ENCODE measurements around the gene JMJD8.

JMJD8 gene

GRCh38 chr16:708019-708418, 23.9 kb upstream of the JMJD8 start:
- Mint-ChIP-seq H3K9me3 (no peaks in the 10 kb centered on the region), H3K36me3 (ENCODE audit: low read depth) (no peaks in the 10 kb centered on the region), H3K4me3 (no peak overlapping the region), H3K27ac (peak overlapping the region; percentile 45), H3K4me1 (ENCODE audit: low read depth) (no peaks in the 10 kb centered on the region), H3K27me3 (ENCODE audit: low read depth) (peaks cover 48% of the 10 kb centered on the region)
- DNase-seq (ENCODE audit: low spot score): no peak

- no peaks in the 10 kb centered on the region for H3K36me3 Mint-ChIP-seq (ENCODE audit: low read depth)
- H3K27me3 Mint-ChIP-seq (ENCODE audit: low read depth): peaks cover 52% of the 10 kb centered on the region
- H3K4me1 Mint-ChIP-seq (ENCODE audit: low read depth): no peaks in the 10 kb centered on the region
- H3K27ac Mint-ChIP-seq: no peak overlapping the region
- H3K9me3 Mint-ChIP-seq: no peaks in the 10 kb centered on the region
- no peak overlapping the region for H3K4me3 Mint-ChIP-seq
- DNase-seq (ENCODE audit: low spot score): no peak
Measured at GRCh38 chr16:707062-707538, 23.0 kb upstream of the JMJD8 start.

GRCh38 chr16:706189-707061, 22.3 kb upstream of the JMJD8 start:
- Mint-ChIP-seq H3K4me3 (no peak overlapping the region), H3K9me3 (no peaks in the 10 kb centered on the region), H3K27me3 (ENCODE audit: low read depth) (peaks cover 56% of the 10 kb centered on the region), H3K36me3 (ENCODE audit: low read depth) (no peaks in the 10 kb centered on the region), H3K27ac (no peak overlapping the region), H3K4me1 (ENCODE audit: low read depth) (no peaks in the 10 kb centered on the region)
- no peak for DNase-seq (ENCODE audit: low spot score)

- Mint-ChIP-seq H3K27me3 (ENCODE audit: low read depth) (peaks cover 58% of the 10 kb centered on the region), H3K9me3 (no peaks in the 10 kb centered on the region), H3K4me1 (ENCODE audit: low read depth) (no peaks in the 10 kb centered on the region), H3K36me3 (ENCODE audit: low read depth) (no peaks in the 10 kb centered on the region), H3K27ac (no peak within 1 kb of the TSS), H3K4me3 (no peak within 1 kb of the TSS)
- DNase-seq (ENCODE audit: low spot score): no peak
Measured at GRCh38 chr16:705431-706188, 21.5 kb upstream of the JMJD8 start, which contains the start of gene FBXL16. Gene FBXL16, minus strand, starts transcription at chr16:705801. Its CDS starts 8,396 bp downstream, at chr16:697405.

DNA sequence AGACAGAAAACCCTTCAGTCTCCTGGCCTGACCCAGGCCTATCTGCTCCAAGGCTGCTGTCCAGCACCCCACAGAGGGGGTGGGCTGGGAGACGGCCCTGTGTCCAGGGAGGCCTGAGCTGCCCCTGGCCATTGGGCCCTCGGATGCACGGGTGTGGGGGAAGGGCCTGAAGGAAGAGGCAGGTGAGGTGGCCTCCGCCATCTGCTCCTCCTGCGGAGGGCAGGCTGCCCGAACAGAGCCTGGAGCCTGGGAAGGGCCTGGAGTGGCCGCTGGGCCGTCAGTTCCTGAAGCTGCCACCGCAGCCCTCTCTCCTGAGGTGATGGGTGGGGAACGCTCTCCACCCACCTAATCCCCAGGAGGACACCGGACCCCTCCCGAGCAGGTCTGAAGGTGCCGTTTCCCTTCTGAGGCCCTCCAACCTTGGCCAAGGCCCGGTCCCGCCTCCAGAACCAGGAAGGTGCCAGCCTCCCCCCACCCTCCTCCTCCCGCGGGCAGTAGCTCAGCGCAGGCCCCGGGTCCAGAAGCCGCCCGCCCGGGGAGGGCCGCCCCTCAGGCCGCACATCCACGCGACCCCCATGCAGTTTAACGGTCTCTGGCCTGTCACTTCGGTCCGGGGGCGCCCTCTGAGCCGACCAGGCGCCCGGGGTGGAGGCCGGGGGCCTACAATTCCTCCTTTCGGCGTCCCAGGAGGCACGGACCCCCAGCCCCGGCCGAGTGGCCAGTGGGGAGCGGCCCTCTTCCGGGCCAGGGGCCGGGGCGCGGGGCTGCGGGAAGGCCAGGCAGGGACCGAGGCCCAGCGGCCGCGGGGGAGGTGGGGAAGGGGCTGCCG, 20.6 kb upstream of the JMJD8 start:
- peaks cover 58% of the 10 kb centered on the region for H3K27me3 Mint-ChIP-seq (ENCODE audit: low read depth)
- H3K4me1 Mint-ChIP-seq (ENCODE audit: low read depth): no peaks in the 10 kb centered on the region

DNA sequence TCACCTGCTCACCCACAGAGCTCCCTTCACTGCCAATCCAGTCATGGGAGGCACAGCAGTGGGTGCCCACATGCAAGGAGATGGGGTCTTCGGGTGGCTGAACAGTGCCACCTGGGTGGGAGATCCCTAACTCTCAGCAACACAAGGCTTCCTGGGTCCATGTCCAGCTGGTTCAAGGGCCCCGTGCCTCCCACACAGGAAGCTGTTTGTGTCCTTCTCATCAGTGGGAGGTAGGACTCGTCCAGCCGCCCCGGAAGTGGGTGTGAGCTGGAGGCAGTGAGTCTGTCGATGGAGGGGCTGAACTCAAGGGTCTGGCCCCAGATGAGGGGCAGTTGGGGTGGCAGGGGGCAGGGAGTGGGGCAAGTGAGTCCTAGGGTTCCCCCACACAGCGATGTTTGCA, 19.9 kb upstream of the JMJD8 start:
- Mint-ChIP-seq H3K27me3 (ENCODE audit: low read depth) (peaks cover 52% of the 10 kb centered on the region), H3K9me3 (no peaks in the 10 kb centered on the region), H3K27ac (no peak overlapping the region), H3K4me3 (no peak overlapping the region), H3K36me3 (ENCODE audit: low read depth) (no peaks in the 10 kb centered on the region), H3K4me1 (ENCODE audit: low read depth) (no peaks in the 10 kb centered on the region)
- DNase-seq (ENCODE audit: low spot score): no peak

More for the DNA sequence above, 20.6 kb upstream of the JMJD8 start:
- no peak for DNase-seq (ENCODE audit: low spot score)
- Mint-ChIP-seq H3K9me3 (no peaks in the 10 kb centered on the region), H3K4me3 (peak overlapping the region; percentile 24), H3K36me3 (ENCODE audit: low read depth) (no peaks in the 10 kb centered on the region), H3K27ac (no peak overlapping the region)

DNA sequence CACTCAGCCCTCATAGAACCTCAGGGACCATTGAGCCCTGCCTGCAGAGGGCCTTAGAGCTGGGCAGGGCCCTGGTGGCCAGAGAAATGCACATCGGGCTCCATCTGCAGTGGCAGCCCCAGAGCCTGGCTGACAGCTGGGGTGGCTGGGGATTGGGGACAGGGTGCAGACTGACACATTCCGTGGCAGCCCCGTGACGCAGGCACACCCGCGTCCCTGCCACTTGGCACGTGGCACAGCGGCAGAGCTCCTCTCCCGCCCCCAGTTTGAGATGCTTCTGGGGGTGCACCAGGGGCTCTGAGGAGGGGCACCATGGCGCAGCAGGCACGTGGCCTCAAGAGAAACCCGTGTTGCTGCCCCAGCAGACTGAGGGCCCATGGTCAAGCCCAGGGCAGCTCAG, 19.3 kb upstream of the JMJD8 start:
- Mint-ChIP-seq H3K27ac (no peak overlapping the region), H3K4me1 (ENCODE audit: low read depth) (no peaks in the 10 kb centered on the region), H3K9me3 (no peaks in the 10 kb centered on the region), H3K27me3 (ENCODE audit: low read depth) (peaks cover 46% of the 10 kb centered on the region), H3K4me3 (no peak overlapping the region), H3K36me3 (ENCODE audit: low read depth) (no peaks in the 10 kb centered on the region)
- DNase-seq (ENCODE audit: low spot score): no peak

DNA sequence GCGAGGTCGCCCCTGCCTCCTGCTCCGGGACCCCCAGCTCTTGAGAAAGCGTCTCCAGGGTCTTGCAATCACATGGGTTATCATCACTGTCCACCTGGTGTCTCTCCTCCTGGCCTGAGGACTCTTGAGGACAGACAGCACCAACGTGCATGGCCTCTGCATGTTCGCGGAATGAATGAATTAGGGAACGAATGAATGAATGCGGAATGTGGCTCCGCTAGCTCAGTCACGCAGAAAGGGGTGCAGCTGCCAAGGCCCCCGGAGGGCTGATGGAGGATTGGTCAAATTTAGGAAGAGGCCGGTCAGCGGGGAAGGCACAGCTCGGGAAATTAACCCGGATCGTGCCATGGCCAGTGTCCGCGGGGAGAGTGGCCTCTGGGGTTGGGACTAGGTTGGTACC, 18.2 kb upstream of the JMJD8 start:
- H3K4me3 Mint-ChIP-seq: no peak overlapping the region
- no peaks in the 10 kb centered on the region for H3K9me3 Mint-ChIP-seq
- H3K27ac Mint-ChIP-seq: no peak overlapping the region
- H3K27me3 Mint-ChIP-seq (ENCODE audit: low read depth): peaks cover 37% of the 10 kb centered on the region
- no peak for DNase-seq (ENCODE audit: low spot score)
- no peaks in the 10 kb centered on the region for H3K4me1 Mint-ChIP-seq (ENCODE audit: low read depth)
- H3K36me3 Mint-ChIP-seq (ENCODE audit: low read depth): no peaks in the 10 kb centered on the region

DNA sequence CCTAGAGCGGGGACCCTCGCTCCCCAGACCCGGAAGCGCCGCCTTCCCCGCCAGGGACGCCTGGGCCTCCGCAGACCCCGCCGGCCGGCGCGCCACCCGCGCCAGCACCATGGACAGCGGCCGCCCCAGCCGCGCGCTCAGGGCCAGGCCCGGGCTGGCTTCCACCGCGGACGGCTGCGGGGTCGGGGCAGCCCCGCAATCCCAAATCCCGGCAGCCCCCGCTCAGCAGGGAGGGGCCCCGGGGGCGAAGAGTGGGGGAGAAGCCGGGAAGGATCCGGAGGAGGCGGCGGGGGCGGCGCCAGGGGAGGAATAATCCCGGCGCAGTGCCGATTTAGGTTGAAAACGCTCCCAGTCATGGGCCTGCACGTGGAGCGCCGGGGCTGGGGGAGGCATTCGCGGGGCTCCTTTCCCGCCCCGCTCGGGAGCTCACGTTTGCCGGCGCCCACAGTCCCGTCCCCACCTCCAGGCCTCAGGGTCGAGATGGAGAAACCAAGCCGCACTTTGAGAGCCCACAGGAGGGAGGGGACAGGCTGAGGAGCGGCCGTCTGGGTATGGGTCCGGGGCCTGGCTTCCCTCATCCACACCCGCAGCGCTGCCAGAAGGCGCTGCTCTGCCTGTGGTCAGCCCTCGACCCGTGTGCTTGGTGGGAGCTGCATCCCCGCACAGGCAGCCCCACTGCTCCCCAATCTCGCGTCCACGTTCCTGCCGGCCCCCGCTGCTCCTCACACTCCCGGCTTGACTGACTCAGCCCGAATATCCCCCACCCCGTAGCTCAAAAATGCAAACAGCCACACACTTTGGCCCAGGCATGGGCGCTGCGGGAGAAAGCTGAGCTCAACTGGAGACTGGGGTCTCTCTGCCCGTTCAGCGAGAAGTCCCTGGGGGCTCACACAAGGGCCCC, 16.8 kb upstream of the JMJD8 start:
- no peak overlapping the region for H3K27ac Mint-ChIP-seq
- no peak overlapping the region for H3K4me3 Mint-ChIP-seq
- H3K27me3 Mint-ChIP-seq (ENCODE audit: low read depth): peaks cover 25% of the 10 kb centered on the region
- peak; percentile 38 for DNase-seq (ENCODE audit: low spot score)
- H3K4me1 Mint-ChIP-seq (ENCODE audit: low read depth): no peaks in the 10 kb centered on the region
- H3K9me3 Mint-ChIP-seq: no peaks in the 10 kb centered on the region
- no peaks in the 10 kb centered on the region for H3K36me3 Mint-ChIP-seq (ENCODE audit: low read depth)

DNA sequence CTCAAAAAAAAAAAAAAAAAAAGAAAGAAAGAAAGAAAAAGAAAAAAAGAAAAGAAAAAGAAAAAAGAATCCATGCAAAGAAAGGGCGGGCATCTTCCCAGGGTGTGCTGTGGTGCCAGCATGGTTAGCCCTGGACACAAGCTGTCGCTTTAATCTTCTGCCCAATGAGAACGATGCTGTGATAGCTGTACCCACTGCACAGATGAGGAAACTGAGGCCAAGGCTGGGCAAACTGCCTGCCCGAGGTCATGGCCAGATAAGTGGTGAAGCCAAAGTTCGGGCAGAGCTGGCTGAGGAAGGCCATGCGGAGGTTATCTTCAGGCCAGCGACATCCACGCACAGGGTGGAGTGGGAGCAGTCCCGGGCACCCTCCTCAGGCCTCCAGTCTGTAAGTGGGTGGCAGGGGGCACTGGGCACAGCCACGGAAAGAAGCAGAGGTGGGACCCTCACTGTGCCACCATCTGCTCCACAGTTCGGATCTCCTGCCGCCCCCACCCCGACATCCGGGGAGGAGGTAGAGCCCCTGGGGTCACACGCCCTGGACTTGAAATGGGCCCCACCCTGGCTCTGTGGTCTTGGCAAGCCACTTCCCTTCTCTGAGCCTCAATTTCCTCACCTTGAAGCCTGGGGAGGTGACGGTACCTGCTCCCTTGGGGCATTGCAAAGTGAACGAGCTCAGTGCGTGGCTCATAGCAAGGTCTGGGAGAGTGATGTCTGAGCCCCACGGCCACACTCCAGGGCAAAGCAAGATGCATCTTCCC, 15.0 kb upstream of the JMJD8 start:
- H3K4me1 Mint-ChIP-seq (ENCODE audit: low read depth): peaks cover 3% of the 10 kb centered on the region
- peaks cover 22% of the 10 kb centered on the region for H3K27me3 Mint-ChIP-seq (ENCODE audit: low read depth)
- no peaks in the 10 kb centered on the region for H3K9me3 Mint-ChIP-seq
- H3K36me3 Mint-ChIP-seq (ENCODE audit: low read depth): no peaks in the 10 kb centered on the region
- no peak for DNase-seq (ENCODE audit: low spot score)
- no peak overlapping the region for H3K4me3 Mint-ChIP-seq
- H3K27ac Mint-ChIP-seq: no peak overlapping the region

DNA sequence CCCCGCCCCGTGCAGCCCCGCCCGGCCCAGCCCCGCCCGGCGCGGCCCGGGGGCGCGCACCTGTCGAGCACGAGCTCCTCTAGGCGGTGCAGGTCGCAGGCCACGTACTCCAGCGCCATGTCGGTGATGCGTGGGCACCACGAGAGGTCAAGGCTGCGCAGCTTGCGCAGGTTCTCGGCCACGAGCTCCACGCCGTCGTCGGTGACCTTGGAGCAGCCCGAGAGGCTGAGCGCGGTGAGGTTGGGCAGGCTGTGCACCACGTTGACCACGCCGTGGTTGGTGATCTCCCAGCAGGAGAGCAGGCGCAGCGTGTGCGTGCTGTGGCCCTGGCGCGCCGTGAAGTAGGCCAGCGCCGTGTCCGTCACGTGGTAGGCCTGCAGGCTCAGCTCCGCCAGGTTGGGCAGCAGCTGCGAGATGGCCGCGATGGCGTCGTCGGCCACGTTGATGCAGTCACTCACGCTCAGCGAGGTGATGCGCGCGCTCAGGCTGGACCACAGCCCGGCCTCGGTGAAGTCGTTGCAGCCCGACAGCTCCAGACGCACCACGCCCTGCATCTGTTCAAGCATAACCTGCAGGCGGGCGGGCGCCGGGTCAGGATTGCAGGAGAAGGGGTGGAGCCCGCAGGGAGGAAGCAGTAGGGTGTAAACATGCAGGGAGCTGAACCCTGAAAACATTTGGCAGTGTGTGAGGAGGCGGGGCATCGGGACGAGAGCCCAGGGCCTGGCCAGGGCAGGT, 11.4 kb upstream of the JMJD8 start:
- DNase-seq (ENCODE audit: low spot score): peak; percentile 75
- Mint-ChIP-seq H3K36me3 (ENCODE audit: low read depth) (peaks cover 1% of the 10 kb centered on the region), H3K4me3 (peak overlapping the region; percentile 79), H3K9me3 (no peaks in the 10 kb centered on the region), H3K4me1 (ENCODE audit: low read depth) (peaks cover 3% of the 10 kb centered on the region), H3K27me3 (ENCODE audit: low read depth) (peaks cover 8% of the 10 kb centered on the region), H3K27ac (peak overlapping the region; percentile 83)

- no peak for DNase-seq (ENCODE audit: low spot score)
- Mint-ChIP-seq H3K4me3 (peak overlapping the region; percentile 18), H3K27me3 (ENCODE audit: low read depth) (peaks cover 8% of the 10 kb centered on the region), H3K36me3 (ENCODE audit: low read depth) (peaks cover 3% of the 10 kb centered on the region), H3K9me3 (no peaks in the 10 kb centered on the region), H3K27ac (no peak overlapping the region), H3K4me1 (ENCODE audit: low read depth) (peaks cover 3% of the 10 kb centered on the region)
Measured at GRCh38 chr16:694863-695354, 10.8 kb upstream of the JMJD8 start.
